ENCODE data around the gene STK31. TPM values are rescaled to one million over a fixed set of nuclear protein-coding genes. Genes with fewer than 3 reads are reported as not detected.

The STK31 gene
- total RNA-seq, 2 experiments from 2014 or later, result 0.18 TPM; not detected in 1

DNA sequence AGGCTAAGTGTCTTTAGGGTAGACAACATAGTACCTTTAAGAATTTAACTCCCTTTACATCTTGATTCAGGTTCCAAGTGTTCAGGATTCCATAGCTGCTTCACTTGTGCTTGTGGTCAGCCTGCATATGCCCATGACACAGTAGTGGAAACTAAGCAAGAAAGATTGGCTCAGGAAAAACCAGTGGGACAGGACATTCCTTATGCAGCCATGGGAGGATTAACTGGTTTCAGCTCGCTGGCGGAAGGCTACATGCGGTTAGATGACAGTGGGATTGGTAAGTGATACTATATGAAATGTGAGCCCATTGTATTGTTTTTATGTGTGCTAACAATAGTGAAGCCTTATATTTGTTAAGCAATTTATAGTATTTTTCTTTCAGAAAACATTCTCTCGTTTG, 18.7 kb upstream of the STK31 start:
- H3K4me1 Mint-ChIP-seq, result no peaks in the 10 kb centered on the region
- CTCF ChIA-PET, result no interaction called here

DNA sequence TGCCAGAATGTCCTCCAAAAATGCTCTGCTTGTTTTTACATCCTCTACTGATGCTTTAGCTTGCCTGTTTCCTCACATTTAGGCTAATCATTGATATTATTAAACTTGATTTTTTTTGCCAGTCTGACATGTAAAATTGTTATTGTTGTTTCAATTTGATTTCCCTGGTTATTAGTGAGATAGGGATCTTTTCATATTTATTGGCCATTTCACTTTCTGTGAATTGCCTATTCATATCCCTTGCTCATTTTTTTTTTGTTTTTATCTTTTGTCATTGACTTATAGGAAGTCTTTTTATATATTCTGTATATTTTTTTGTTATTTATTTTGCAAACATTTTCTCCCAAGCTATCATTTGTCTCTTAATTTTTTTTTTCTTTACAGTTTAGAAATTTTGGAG, 16.8 kb upstream of the STK31 start:
- CTCF ChIA-PET, result interaction anchor here (0.9 to 1.3 kb wide), 2 partner anchors 9 to 146 kb away, joined by 3 to 5 read pairs; no protein-coding TSS in a partner anchor
- H3K27me3 Mint-ChIP-seq, result no peaks in the 10 kb centered on the region
- peaks cover 15% of the 10 kb centered on the region for H3K36me3 Mint-ChIP-seq (ENCODE audit: low read depth)
- POLR2A ChIA-PET, result no interaction called here
- no peak overlapping the region for H3K27ac Mint-ChIP-seq
- H3K9me3 Mint-ChIP-seq, result no peaks in the 10 kb centered on the region
- no peaks in the 10 kb centered on the region for H3K4me1 Mint-ChIP-seq
- no peak overlapping the region for H3K4me3 Mint-ChIP-seq
- DNase-seq, result no peak

More for the DNA sequence above, 18.7 kb upstream of the STK31 start:
- POLR2A ChIA-PET, result no interaction called here
- no peak for DNase-seq
- H3K27ac Mint-ChIP-seq, result no peak overlapping the region
- H3K36me3 Mint-ChIP-seq (ENCODE audit: low read depth), result peaks cover 15% of the 10 kb centered on the region
- H3K27me3 Mint-ChIP-seq, result no peaks in the 10 kb centered on the region
- H3K9me3 Mint-ChIP-seq, result no peaks in the 10 kb centered on the region
- no peak overlapping the region for H3K4me3 Mint-ChIP-seq

DNA sequence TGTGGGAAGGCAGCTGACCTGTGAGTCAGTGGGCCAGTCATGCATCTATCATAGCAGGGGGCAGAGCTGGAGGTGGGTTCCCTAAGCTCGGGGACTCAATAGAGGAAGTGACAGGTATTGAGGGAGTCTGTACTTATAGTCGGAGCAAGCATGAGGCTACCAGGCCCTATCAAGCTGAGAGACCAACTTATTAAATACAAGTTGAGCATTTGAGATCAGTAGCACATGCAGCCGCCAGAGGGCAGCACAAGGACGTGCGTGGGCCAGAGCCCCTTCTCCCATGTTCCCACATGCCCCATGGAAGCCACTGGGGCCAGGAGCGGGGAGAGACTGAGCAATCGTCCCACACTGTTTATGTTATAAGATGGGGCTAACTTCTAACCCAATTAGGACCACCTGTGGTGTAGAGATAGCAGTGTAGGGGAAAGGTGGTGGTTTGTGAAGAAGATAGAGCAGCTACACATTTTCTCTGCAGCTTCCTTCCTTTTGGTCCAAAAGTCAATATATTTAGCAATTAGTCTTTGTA, 13.0 kb upstream of the STK31 start:
- Mint-ChIP-seq H3K9me3 (no peaks in the 10 kb centered on the region), H3K27me3 (no peaks in the 10 kb centered on the region), H3K4me3 (no peak overlapping the region), H3K4me1 (no peaks in the 10 kb centered on the region), H3K27ac (no peak overlapping the region), H3K36me3 (ENCODE audit: low read depth) (peaks cover 11% of the 10 kb centered on the region)
- peak; percentile 58 for DNase-seq
- CTCF ChIA-PET, result interaction anchor here (0.6 to 5.8 kb wide), 24 partner anchors 8 to 1726 kb away, joined by 3 to 31 read pairs (median 5); partner anchors contain the start of genes CCDC126, FAM221A and STK31
- POLR2A ChIA-PET, result interaction anchor here (1.5 kb wide), 1 partner anchor 166 kb away, joined by 3 read pairs; no protein-coding TSS in a partner anchor

DNA sequence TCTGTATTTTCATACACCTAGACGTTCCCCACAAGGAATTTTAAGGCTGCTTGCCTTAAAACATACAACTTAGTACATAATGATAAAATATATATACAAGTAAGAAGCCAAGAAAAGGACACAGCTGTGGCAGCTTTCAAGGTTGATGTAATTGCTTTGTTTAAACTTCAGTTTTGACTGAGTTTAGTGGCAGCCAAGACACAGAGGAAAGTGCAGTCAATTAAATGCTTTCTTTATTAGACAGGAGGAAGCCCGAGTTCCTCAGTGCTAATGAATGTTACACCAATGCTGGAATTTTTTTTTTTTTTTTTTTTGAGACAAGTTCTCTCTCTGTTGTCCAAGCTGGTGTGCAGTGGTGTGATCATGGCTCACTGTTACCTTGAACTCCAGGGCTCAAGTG, 11.2 kb upstream of the STK31 start:
- H3K4me3 Mint-ChIP-seq, result no peak overlapping the region
- ChIA-PET CTCF (interaction anchor here (0.7 to 5.8 kb wide), 5 partner anchors 13 to 429 kb away, joined by 5 to 31 read pairs (median 7); partner anchors contain the start of gene FAM221A), POLR2A (no interaction called here)
- H3K27me3 Mint-ChIP-seq, result no peaks in the 10 kb centered on the region
- peaks cover under 1% of the 10 kb centered on the region for H3K9me3 Mint-ChIP-seq
- H3K36me3 Mint-ChIP-seq (ENCODE audit: low read depth), result peaks cover 12% of the 10 kb centered on the region
- DNase-seq, result no peak
- H3K27ac Mint-ChIP-seq, result no peak overlapping the region
- no peaks in the 10 kb centered on the region for H3K4me1 Mint-ChIP-seq

DNA sequence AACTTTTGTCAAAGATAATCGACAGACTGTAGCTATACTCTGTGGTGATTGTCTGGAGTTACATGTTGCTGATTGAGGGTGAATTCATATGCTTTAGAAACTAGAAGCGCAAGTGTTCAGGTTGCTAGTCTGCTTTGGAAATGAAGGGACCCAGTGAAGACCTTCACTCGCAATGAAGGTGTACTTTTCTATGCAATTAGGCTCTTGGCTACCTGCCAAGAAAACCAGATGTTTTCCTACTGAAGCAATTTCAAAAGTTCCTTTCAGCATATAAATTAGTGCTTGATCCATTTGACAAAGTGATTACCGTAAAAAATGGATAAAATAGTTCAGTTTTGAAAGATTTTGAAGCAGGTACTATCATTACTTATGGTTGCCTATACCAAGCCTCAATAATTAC, 10.0 kb upstream of the STK31 start:
- Mint-ChIP-seq H3K4me3 (no peak overlapping the region), H3K36me3 (ENCODE audit: low read depth) (peaks cover 18% of the 10 kb centered on the region), H3K9me3 (peaks cover 11% of the 10 kb centered on the region), H3K27me3 (no peaks in the 10 kb centered on the region), H3K4me1 (no peaks in the 10 kb centered on the region), H3K27ac (no peak overlapping the region)
- DNase-seq, result no peak
- ChIA-PET POLR2A (no interaction called here), CTCF (no interaction called here)

DNA sequence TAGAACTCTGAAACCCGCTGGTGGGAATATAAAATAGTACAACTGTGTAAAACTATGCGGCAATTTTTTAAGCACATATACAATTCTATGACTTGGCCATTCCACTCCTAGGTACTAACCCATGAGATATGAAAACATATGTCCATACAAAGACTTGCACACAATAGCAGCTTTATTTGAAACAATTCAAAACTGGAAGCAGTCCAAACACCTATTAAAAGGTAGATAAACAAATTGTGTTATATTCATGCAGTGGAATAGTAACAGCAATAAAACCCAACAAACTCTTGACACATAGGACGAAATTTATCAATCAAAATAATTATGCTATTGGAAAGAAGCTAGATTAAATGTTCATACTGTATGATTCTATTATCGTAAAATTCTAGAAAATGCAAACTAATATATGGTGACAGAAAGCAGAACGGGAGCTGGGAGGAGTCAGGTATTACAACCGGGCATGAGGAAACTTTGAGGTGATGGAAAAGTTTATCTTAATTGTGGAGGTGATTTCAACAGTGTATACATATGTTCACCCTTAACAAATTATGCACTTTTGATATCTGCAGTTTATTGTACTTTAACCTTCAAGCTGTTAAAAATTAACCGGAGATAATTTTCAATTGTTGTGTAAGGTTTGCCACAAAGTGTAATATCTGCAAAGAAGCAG, 803 bp upstream of the STK31 start:
- Mint-ChIP-seq H3K27ac (no peak overlapping the region), H3K36me3 (ENCODE audit: low read depth) (peaks cover 21% of the 10 kb centered on the region), H3K27me3 (no peaks in the 10 kb centered on the region), H3K4me3 (no peak overlapping the region), H3K4me1 (no peaks in the 10 kb centered on the region), H3K9me3 (peaks cover 19% of the 10 kb centered on the region)
- ChIA-PET POLR2A (no interaction called here), CTCF (interaction anchor here (1.0 to 4.3 kb wide), 3 partner anchors 12 to 163 kb away, joined by 5 to 27 read pairs (median 9); no protein-coding TSS in a partner anchor)
- DNase-seq, result no peak

DNA sequence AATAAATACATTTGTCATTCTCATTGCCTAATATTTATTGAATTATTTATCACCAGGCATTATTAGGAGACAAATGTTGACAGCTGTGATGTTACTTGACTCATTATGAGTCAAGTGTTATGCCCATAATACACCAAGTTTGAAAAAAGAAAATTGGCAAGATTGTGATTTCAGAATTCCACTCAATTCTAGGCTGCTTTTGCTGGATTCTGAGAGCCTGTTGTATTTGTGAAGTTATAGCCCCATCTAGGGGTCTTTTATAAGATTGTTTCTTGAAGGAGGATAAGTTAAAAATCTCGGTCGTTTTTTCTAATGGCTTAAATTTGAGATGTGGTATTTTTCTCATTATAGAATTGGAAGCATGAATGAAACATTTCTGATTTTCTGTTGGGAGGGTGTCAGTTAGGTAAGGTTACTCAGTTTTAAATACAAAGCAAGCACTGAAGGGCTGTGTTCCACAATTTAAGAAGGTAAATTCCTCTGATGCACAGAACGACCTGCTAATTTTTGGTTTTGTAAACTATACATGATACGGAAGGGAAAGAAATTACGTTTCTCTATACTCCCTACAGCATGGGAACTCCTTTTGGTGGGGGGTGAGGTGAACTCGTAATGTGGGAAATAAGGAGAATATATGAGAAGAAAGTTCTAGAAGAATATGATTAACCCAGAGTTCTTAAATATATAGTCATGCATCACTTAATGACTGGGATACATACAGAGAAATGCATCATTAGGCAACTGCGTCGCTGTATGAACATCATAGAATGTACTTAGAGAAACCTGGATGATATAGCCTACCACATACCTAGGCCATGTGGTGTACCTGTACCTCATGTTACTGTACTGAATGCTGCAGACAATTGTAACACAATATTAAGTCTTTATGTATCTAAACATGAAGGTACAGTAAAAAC, 2.6 kb downstream of the STK31 start:
- POLR2A ChIA-PET, result no interaction called here
- no peak overlapping the region for H3K27ac Mint-ChIP-seq

DNA sequence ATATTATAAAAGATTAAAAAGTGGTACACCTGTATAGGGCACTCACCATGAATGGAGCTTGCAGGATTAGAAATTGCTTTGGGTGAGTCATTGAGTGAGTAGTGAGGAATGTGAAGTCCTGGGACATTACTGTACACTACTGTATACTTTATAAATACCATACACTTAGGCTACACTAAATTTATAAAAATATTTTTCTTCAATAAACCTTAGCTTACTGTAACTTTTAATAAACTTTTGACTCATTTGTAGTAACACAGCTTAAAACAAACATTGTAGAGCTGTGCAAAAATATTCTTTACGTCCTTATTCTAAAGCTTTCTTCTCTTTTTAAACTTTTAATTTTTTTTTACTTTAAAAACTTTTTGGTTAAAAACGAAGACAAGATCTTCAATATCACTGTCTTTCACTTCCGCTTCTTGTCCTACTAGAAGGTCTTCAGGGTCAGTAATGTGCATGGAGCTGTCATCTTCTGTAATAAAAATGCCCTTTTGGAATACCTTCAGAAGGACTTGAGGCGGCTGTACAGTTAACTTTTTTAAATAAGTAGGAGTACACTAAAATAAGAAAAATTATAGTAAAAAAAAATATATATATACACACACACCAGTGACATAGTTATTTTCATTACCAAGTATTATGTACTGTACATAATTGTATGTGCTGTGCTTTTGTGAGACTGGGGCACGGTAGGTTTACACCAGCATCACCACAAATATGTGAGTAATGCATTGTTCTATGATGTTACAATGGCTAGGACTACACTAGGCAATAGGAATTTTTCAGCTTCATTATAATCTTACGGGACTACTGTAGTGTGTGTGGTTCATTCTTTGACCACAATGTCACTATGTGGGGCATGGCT, 3.5 kb downstream of the STK31 start:
- Mint-ChIP-seq H3K4me1 (no peaks in the 10 kb centered on the region), H3K27ac (no peak overlapping the region), H3K27me3 (no peaks in the 10 kb centered on the region), H3K9me3 (no peaks in the 10 kb centered on the region), H3K4me3 (no peak overlapping the region), H3K36me3 (ENCODE audit: low read depth) (no peaks in the 10 kb centered on the region)
- ChIA-PET CTCF (interaction anchor here (0.6 to 4.4 kb wide), 6 partner anchors 17 to 441 kb away, joined by 3 to 21 read pairs (median 6); no protein-coding TSS in a partner anchor), POLR2A (no interaction called here)
- DNase-seq, result no peak

More for the DNA sequence above, 2.6 kb downstream of the STK31 start:
- no peaks in the 10 kb centered on the region for H3K36me3 Mint-ChIP-seq (ENCODE audit: low read depth)
- H3K4me1 Mint-ChIP-seq, result no peaks in the 10 kb centered on the region
- no peak overlapping the region for H3K4me3 Mint-ChIP-seq
- H3K27me3 Mint-ChIP-seq, result no peaks in the 10 kb centered on the region
- no peak for DNase-seq
- no peaks in the 10 kb centered on the region for H3K9me3 Mint-ChIP-seq
- CTCF ChIA-PET, result interaction anchor here (0.6 to 4.4 kb wide), 12 partner anchors 11 to 442 kb away, joined by 3 to 27 read pairs (median 6); no protein-coding TSS in a partner anchor

DNA sequence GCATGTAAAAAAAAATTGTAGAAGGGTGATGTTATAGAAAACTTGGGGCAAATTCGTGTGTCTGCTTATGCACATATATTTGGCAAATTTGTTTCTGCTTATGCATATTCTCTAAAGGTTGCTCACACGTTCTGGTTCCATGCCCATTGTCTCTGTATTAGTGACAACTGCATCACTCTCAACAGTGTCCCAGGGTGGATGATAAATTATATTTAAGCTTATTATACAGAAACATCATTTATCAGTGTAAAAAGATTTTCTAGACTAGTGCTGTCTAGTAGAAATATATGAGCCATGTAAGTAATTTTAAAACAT, 4.1 kb downstream of the STK31 start:
- no peaks in the 10 kb centered on the region for H3K27me3 Mint-ChIP-seq
- H3K4me3 Mint-ChIP-seq, result no peak overlapping the region
- ChIA-PET CTCF (interaction anchor here (0.6 to 4.4 kb wide), 6 partner anchors 17 to 441 kb away, joined by 4 to 21 read pairs (median 5); no protein-coding TSS in a partner anchor), POLR2A (no interaction called here)
- no peaks in the 10 kb centered on the region for H3K9me3 Mint-ChIP-seq
- no peaks in the 10 kb centered on the region for H3K4me1 Mint-ChIP-seq
- no peak for DNase-seq
- H3K27ac Mint-ChIP-seq, result no peak overlapping the region
- H3K36me3 Mint-ChIP-seq (ENCODE audit: low read depth), result no peaks in the 10 kb centered on the region

DNA sequence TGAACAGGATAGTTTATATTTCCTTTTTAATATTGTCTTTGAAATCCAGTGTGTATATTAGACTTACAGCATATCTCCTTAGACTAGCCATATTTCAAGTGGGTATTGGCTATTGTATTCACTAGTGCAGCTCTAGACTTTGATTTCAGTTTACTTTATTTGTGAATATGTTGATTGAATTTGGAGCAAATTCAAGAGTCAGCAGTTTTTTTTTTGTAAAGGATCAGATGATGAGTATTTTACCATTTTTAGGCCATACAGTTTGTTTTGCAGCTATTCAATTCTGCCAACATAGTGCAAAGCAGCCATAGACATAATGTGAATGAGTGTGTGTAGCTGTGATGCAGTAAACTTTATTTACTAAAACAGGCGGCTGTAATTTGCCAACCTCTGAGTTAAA, 4.6 kb downstream of the STK31 start:
- H3K27me3 Mint-ChIP-seq, result no peaks in the 10 kb centered on the region
- H3K9me3 Mint-ChIP-seq, result no peaks in the 10 kb centered on the region
- no peak overlapping the region for H3K27ac Mint-ChIP-seq
- no peak for DNase-seq
- POLR2A ChIA-PET, result no interaction called here
- H3K4me1 Mint-ChIP-seq, result no peaks in the 10 kb centered on the region
- no peak overlapping the region for H3K4me3 Mint-ChIP-seq
- CTCF ChIA-PET, result interaction anchor here (0.6 to 4.4 kb wide), 5 partner anchors 18 to 441 kb away, joined by 4 to 21 read pairs (median 5); no protein-coding TSS in a partner anchor
- no peaks in the 10 kb centered on the region for H3K36me3 Mint-ChIP-seq (ENCODE audit: low read depth)

DNA sequence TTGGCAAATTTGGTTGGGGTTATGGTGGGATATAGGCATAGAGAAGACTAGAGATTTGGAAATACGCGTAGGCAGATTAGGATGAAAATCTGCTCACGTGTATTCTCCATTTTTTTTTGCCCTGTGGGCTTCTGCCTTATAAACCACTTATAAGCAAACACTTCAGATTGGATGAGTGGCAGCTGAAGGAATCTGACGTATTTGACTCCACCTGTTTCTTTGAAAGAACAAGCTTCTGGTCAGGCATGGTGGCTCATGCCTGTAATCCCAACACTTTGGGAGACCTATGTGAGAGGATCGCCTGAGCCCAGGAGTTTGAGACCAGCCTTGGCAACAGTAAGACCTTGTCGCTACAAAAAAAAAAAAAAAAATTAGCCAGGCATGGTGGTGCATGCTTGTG, 5.1 kb downstream of the STK31 start:
- ChIA-PET CTCF (interaction anchor here (1.7 to 4.4 kb wide), 4 partner anchors 18 to 442 kb away, joined by 5 to 21 read pairs (median 10); no protein-coding TSS in a partner anchor), POLR2A (no interaction called here)
- H3K4me3 Mint-ChIP-seq, result no peak overlapping the region
- DNase-seq, result no peak
- H3K27ac Mint-ChIP-seq, result no peak overlapping the region
- H3K27me3 Mint-ChIP-seq, result no peaks in the 10 kb centered on the region
- H3K9me3 Mint-ChIP-seq, result no peaks in the 10 kb centered on the region
- H3K4me1 Mint-ChIP-seq, result no peaks in the 10 kb centered on the region
- no peaks in the 10 kb centered on the region for H3K36me3 Mint-ChIP-seq (ENCODE audit: low read depth)

DNA sequence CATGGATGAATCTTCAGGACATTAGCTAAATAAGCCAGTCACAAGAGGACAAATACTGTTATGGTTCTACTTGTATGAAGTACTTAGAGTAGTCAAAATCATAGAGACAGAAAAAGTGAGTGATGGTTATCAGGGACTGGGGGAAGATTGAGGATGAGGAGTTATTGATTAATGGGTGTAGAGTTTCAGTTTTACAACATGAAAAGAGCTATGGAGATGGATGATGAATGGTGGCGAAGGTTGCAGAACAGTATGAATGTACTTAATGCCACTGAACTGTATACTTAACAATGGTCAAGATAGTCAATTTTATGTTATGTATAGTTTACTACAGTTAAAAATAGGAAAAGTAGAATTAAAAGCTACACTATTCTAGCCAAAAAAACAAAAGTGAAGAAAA, 7.8 kb downstream of the STK31 start:
- Mint-ChIP-seq H3K4me1 (no peaks in the 10 kb centered on the region), H3K9me3 (no peaks in the 10 kb centered on the region), H3K36me3 (ENCODE audit: low read depth) (no peaks in the 10 kb centered on the region), H3K4me3 (no peak overlapping the region), H3K27me3 (no peaks in the 10 kb centered on the region), H3K27ac (no peak overlapping the region)
- ChIA-PET CTCF (interaction anchor here (1.4 kb wide), 1 partner anchor 150 kb away, joined by 3 read pairs; no protein-coding TSS in a partner anchor), POLR2A (no interaction called here)
- DNase-seq, result no peak
